A549 (cell line): ENCODE measurements around the gene CHST11. TPM values are rescaled to one million over a fixed set of nuclear protein-coding genes. Genes with fewer than 3 reads are reported as not detected.

Source experiments
- ATAC-seq, 2 experiments: fragments of 200-7000 bp in 1 of 2; fragments of >200 bp in 1 of 2; cut with Nextera tagmentation in 1 of 2; cut with Tn5 transposase in 1 of 2; 3 replicates each; pipeline versions ENCODE4 v1.8.0 to v1.9.1; 2018 to 2020; ENCODE audit warnings: mild to moderate bottlenecking in 1 of 2, moderate library complexity in 1 of 2
- CTCF ChIA-PET: fragments of 300-600 bp; sonication (Branson Sonifier 250); formaldehyde crosslinking; extraction: SDS; loops from one replicate; lab custom pipeline; 2021; ENCODE audit warnings: antibody characterized with exemption, inconsistent platforms; lab: Yijun Ruan, JAX
- POLR2A ChIA-PET: fragments of 350-600 bp; formaldehyde crosslinking; extraction: SDS; loops from one replicate; lab custom pipeline; 2021; ENCODE audit warnings: antibody characterized with exemption, inconsistent platforms; lab: Yijun Ruan, JAX
- DNase-seq, 2 experiments: peaks; one replicate each; pipeline versions ENCODE4 v3.0.0 to v3.0.0-alpha.2; 2011 to 2016; ENCODE audit warnings: low read depth in 1 of 2, low spot score in 1 of 2
- FAIRE-seq: peaks from 2 replicates; lab custom pipeline; 2011; peaks lifted over from hg19 to GRCh38; lab: Jason Lieb, UNC
- H3K27ac ChIP-seq, 2 experiments: fragments of >200 bp; sonication (Bioruptor Twin); formaldehyde crosslinking; 3 replicates each; pipeline ENCODE4 v1.5.1; 2016 to 2017
- H3K4me1 ChIP-seq: fragments of >200 bp; sonication (Bioruptor Twin); formaldehyde crosslinking; 3 replicates; pipeline ENCODE4 v1.6.1; 2016
- H3K4me2 ChIP-seq: fragments of >200 bp; sonication (Bioruptor Twin); formaldehyde crosslinking; 3 replicates; pipeline ENCODE4 v1.6.1; 2016
- H3K4me3 ChIP-seq: fragments of >200 bp; sonication (Bioruptor Twin); formaldehyde crosslinking; 3 replicates; pipeline ENCODE4 v1.5.1; 2016
- H3K9me3 ChIP-seq: fragments of >200 bp; sonication (Bioruptor Twin); formaldehyde crosslinking; 3 replicates; pipeline ENCODE4 v1.6.1; 2016
- ATOH8 ChIP-seq: fragments of 250-450 bp; sonication (Bioruptor Pico); IDR thresholded peaks from 2 replicates; pipeline ENCODE4 v1.5.0; 2020; ENCODE audit warnings: low read depth, mild to moderate bottlenecking, moderate library complexity
- CEBPB ChIP-seq, 2 experiments: fragments of >200 bp in 1 of 2; sonication (Bioruptor Twin) in 1 of 2; formaldehyde crosslinking in 1 of 2; IDR thresholded peaks; 2 replicates each; pipeline ENCODE4 v1.6.1; 2012 to 2016
- CHD4 ChIP-seq: fragments of 200-600 bp; sonication (generic); IDR thresholded peaks from 2 replicates; pipeline ENCODE4 v1.6.1; 2016; ENCODE audit warnings: antibody characterized with exemption, mild to moderate bottlenecking, borderline replicate concordance
- CTCF ChIP-seq: fragments of >200 bp; sonication (Bioruptor Twin); formaldehyde crosslinking; IDR thresholded peaks from 3 replicates; pipeline ENCODE4 v1.5.1; 2016
- E2F6 ChIP-seq: IDR thresholded peaks from 2 replicates; pipeline ENCODE4 v1.6.1; 2012; ENCODE audit warnings: low read depth, borderline replicate concordance
- EHF ChIP-seq: fragments of 250-450 bp; sonication (Bioruptor Pico); IDR thresholded peaks from 2 replicates; pipeline ENCODE4 v1.5.0; 2020; ENCODE audit warnings: mild to moderate bottlenecking
- ELK1 ChIP-seq: fragments of 150-350 bp; IDR thresholded peaks from 2 replicates; pipeline ENCODE4 v1.6.1; 2014; ENCODE audit warnings: low read depth, mild to moderate bottlenecking, low read length
- GATA3 ChIP-seq: IDR thresholded peaks from 2 replicates; pipeline ENCODE4 v1.6.1; 2012; ENCODE audit warnings: borderline replicate concordance
- HEYL ChIP-seq: fragments of 250-450 bp; sonication (Bioruptor Pico); IDR thresholded peaks from 2 replicates; pipeline ENCODE4 v1.8.0; 2021; ENCODE audit warnings: mild to moderate bottlenecking, moderate library complexity
- HOXB13 ChIP-seq: fragments of 250-450 bp; sonication (Bioruptor Pico); IDR thresholded peaks from 2 replicates; pipeline ENCODE4 v1.5.0; 2020; ENCODE audit warnings: low read depth, mild to moderate bottlenecking, moderate library complexity
- HOXB5 ChIP-seq: fragments of 250-450 bp; sonication (Bioruptor Pico); IDR thresholded peaks from 2 replicates; pipeline ENCODE4 v1.5.0; 2020; ENCODE audit warnings: mild to moderate bottlenecking, moderate library complexity
- KDM1A ChIP-seq: fragments of 200-600 bp; sonication (generic); IDR thresholded peaks from 2 replicates; pipeline ENCODE4 v1.6.1; 2016; ENCODE audit warnings: low read depth, mild to moderate bottlenecking
- MAFK ChIP-seq: fragments of 450-650 bp; IDR thresholded peaks from 2 replicates; pipeline ENCODE4 v1.6.1; 2014; ENCODE audit not compliant: partially characterized antibody
- MAZ ChIP-seq: fragments of 150-350 bp; IDR thresholded peaks from 2 replicates; pipeline ENCODE4 v1.6.1; 2014; ENCODE audit warnings: antibody characterized with exemption, low read depth, low read length, borderline replicate concordance
- PHF8 ChIP-seq: fragments of 200-600 bp; sonication (generic); IDR thresholded peaks from 2 replicates; pipeline ENCODE4 v1.6.1; 2016; ENCODE audit warnings: low read depth, mild to moderate bottlenecking, antibody characterized with exemption, moderate library complexity, borderline replicate concordance
- RAD21 ChIP-seq, 2 experiments: fragments of >200 bp in 1 of 2; sonication (Bioruptor Twin) in 1 of 2; formaldehyde crosslinking in 1 of 2; IDR thresholded peaks in 1 of 2; conservative IDR thresholded peaks in 1 of 2; 2 replicates in 1 of 2; 3 replicates in 1 of 2; pipeline ENCODE4 v1.6.1; 2012 to 2018; ENCODE audit warnings: inconsistent platforms in 1 of 2
- RARB ChIP-seq: fragments of 250-450 bp; sonication (Bioruptor Pico); IDR thresholded peaks from 2 replicates; pipeline ENCODE4 v1.8.0; 2021; ENCODE audit warnings: mild to moderate bottlenecking, moderate library complexity
- REST ChIP-seq: fragments of 200-600 bp; sonication (generic); IDR thresholded peaks from 2 replicates; pipeline ENCODE4 v1.6.1; 2016; ENCODE audit warnings: antibody characterized with exemption, mild to moderate bottlenecking, moderate library complexity
- SMC3 ChIP-seq: fragments of >200 bp; sonication (Bioruptor Twin); formaldehyde crosslinking; IDR thresholded peaks from 3 replicates; pipeline ENCODE4 v1.6.1; 2018; ENCODE audit warnings: inconsistent platforms
- TP53 ChIP-seq: fragments of 250-450 bp; sonication (Bioruptor Pico); IDR thresholded peaks from 2 replicates; pipeline ENCODE4 v1.5.0; 2021; ENCODE audit warnings: mild to moderate bottlenecking, moderate library complexity
- ZFP36 ChIP-seq: fragments of 450-650 bp; IDR thresholded peaks from 2 replicates; pipeline ENCODE4 v1.6.1; 2014; ENCODE audit warnings: borderline replicate concordance; ENCODE audit not compliant: partially characterized antibody
- ZNF302 ChIP-seq: fragments of 250-450 bp; sonication (Bioruptor Pico); IDR thresholded peaks from 2 replicates; pipeline ENCODE4 v1.9.0; 2021; ENCODE audit warnings: inconsistent platforms, mild to moderate bottlenecking, moderate library complexity
- WGBS: methylation state at CpG from one replicate; pipeline ENCODE4 v1.1.6; 2017; ENCODE audit errors: missing lambda C conversion rate; 5-methylcytosine and 5-hydroxymethylcytosine counted together
- polyA plus RNA-seq, 4 experiments: library from polyadenylated mRNA; depleted of rRNA in 3 of 4; stranded (reverse); fragments of >200 nt; fragmentation: RNase III in 1 of 4; extraction: RNeasy Plus Mini Kit Qiagen cat#74134 plus additional on column Dnase treatment in 1 of 4; gene quantifications; 2 replicates in 3 of 4; 3 replicates in 1 of 4; pipeline ENCODE4 v1.2.3, GENCODE V29; 2011 to 2017

The CHST11 gene
- polyA plus RNA-seq, 2 of the 4 experiments (the other 2 are of a cell fraction): 19.2 to 21.8 TPM

GRCh38 chr12:104677441-104678089 lies 220.8 kb downstream of the CHST11 start:
- DNase-seq (no peak), FAIRE-seq (no peak), ATAC-seq (no peak)
- Histone ChIP-seq H3K4me3 (no peak overlapping the region), H3K4me1 (peaks cover 21% of the 10 kb centered on the region), H3K4me2 (no peak overlapping the region), H3K9me3 (no peaks in the 10 kb centered on the region), H3K27ac (peak overlapping the region in 1 of 2 experiments; percentile 51; a peak in 3 of 6 replicates)
- CTCF ChIA-PET: interaction anchor here (1.1 kb wide), 1 partner anchor 23 kb away, joined by 3 read pairs; no protein-coding TSS in a partner anchor
- TF ChIP-seq PHF8 (no peak), GATA3 (no peak), MAFK (no peak), CEBPB (IDR thresholded peaks at IDR 0.05) (no peak)
- 95% methylated on average over 5 of the region's 5 CpGs for WGBS
- POLR2A ChIA-PET: no interaction called here

GRCh38 chr12:104680070-104680469 lies 223.3 kb downstream of the CHST11 start:
- Histone ChIP-seq H3K4me1 (0 out of 3 replicates have a peak, but pooled peaks cover 4% of the 10 kb centered on the region), H3K27ac (peak overlapping the region in 1 of 2 experiments; percentile 35; a peak in 3 of 6 replicates), H3K9me3 (no peaks in the 10 kb centered on the region), H3K4me2 (no peak overlapping the region), H3K4me3 (no peak overlapping the region)
- peak; percentile 23; the same call in 1 of the 3 replicates for TF ChIP-seq SMC3
- TF ChIP-seq RARB: no peak
- no peak for TF ChIP-seq CHD4
- peak; percentile 33 for TF ChIP-seq CTCF
- no peak for TF ChIP-seq ZNF302 (CRISPR knock-in tag)
- peak; percentile 56 to 67 for TF ChIP-seq RAD21 (conservative IDR thresholded peaks at IDR 0.05 in 1 of 2, IDR thresholded peaks at IDR 0.05 in 1 of 2)
- CTCF ChIA-PET: interaction anchor here (1.2 kb wide), 1 partner anchor 19 kb away, joined by 4 read pairs; no protein-coding TSS in a partner anchor
- FAIRE-seq (no peak), ATAC-seq (peak; percentile 60 to 75; a peak in 3 of 6 replicates), DNase-seq (peak in 1 of 2 experiments; percentile 50)
- whole genome bisulfite sequencing: 82% methylated on average over 3 of the region's 3 CpGs
- POLR2A ChIA-PET: no interaction called here

- Histone ChIP-seq H3K27ac (0 out of 6 replicates have a peak overlapping the region, but pooled peaks of 1 of the 2 experiments have one; percentile 10), H3K4me1 (peaks cover 4% of the 10 kb centered on the region; the same call in 1 of the 3 replicates), H3K4me2 (no peak overlapping the region), H3K4me3 (no peak overlapping the region), H3K9me3 (no peaks in the 10 kb centered on the region)
- WGBS: 75% methylated on average over 5 of the region's 5 CpGs
- ChIA-PET CTCF (interaction anchor here (1.2 kb wide), 1 partner anchor 20 kb away, joined by 4 read pairs; no protein-coding TSS in a partner anchor), POLR2A (no interaction called here)
- TF ChIP-seq TP53 (no peak), REST (no peak), E2F6 (no peak), HOXB13 (CRISPR knock-in tag) (no peak), KDM1A (no peak), EHF (no peak), ELK1 (no peak), ZFP36 (no peak), ATOH8 (CRISPR knock-in tag) (no peak), HOXB5 (no peak), HEYL (CRISPR knock-in tag) (no peak), MAZ (no peak)
- DNase-seq (no peak), FAIRE-seq (no peak), ATAC-seq (no peak)
Measured at GRCh38 chr12:104680491-104680890, 223.7 kb downstream of the CHST11 start.
